Smooth muscle cell (in vitro differentiated cells): ENCODE measurements around the gene LRBA. TPM values are rescaled to one million over a fixed set of nuclear protein-coding genes. Genes with fewer than 3 reads are reported as not detected.
A peak's percentile ranks its signal among the peaks of the same experiment; 100 is the strongest.

Experiments
- DNase-seq: peaks from one replicate; lab custom pipeline; 2025; ENCODE audit not compliant: unreplicated experiment; lab: John Stamatoyannopoulos, UW
- H2AFZ ChIP-seq: fragments of 200-600 bp; sonication (generic); 2 replicates; pipeline ENCODE4 v1.6.0; 2016; ENCODE audit warnings: antibody characterized with exemption, low read depth, mild to moderate bottlenecking
- H3F3A ChIP-seq: fragments of 200-600 bp; sonication (generic); 2 replicates; pipeline ENCODE4 v1.6.0; 2017; ENCODE audit warnings: antibody characterized with exemption, low read depth
- H3K27ac ChIP-seq: fragments of 200-600 bp; sonication (generic); 2 replicates; pipeline ENCODE4 v1.5.1; 2016; ENCODE audit warnings: low read depth, mild to moderate bottlenecking
- H3K27me3 ChIP-seq: fragments of 200-600 bp; sonication (generic); 2 replicates; pipeline ENCODE4 v1.6.1; 2016; ENCODE audit warnings: low read depth, mild to moderate bottlenecking
- H3K36me3 ChIP-seq: fragments of 200-600 bp; sonication (generic); 2 replicates; pipeline ENCODE4 v1.5.1; 2016; ENCODE audit warnings: low read depth
- H3K4me1 ChIP-seq: fragments of 200-600 bp; sonication (generic); 2 replicates; pipeline ENCODE4 v1.5.1; 2016; ENCODE audit warnings: low read depth
- H3K4me2 ChIP-seq: fragments of 200-600 bp; sonication (generic); 2 replicates; pipeline ENCODE4 v1.6.0; 2016; ENCODE audit warnings: mild to moderate bottlenecking
- H3K4me3 ChIP-seq: fragments of 200-600 bp; sonication (generic); 2 replicates; pipeline ENCODE4 v1.5.1; 2016; ENCODE audit warnings: mild to moderate bottlenecking
- H3K79me2 ChIP-seq: fragments of 200-600 bp; sonication (generic); 2 replicates; pipeline ENCODE4 v1.6.0; 2016; ENCODE audit warnings: low read depth, mild to moderate bottlenecking
- H3K9ac ChIP-seq: fragments of 200-600 bp; sonication (generic); 2 replicates; pipeline ENCODE4 v1.6.0; 2016; ENCODE audit warnings: low read depth
- H3K9me3 ChIP-seq: fragments of 200-600 bp; sonication (generic); replicated peaks from 2 replicates; pipeline ENCODE4 v1.5.1; 2016; ENCODE audit warnings: low read depth
- H4K20me1 ChIP-seq: fragments of 200-600 bp; sonication (generic); 2 replicates; pipeline ENCODE4 v1.6.0; 2016; ENCODE audit warnings: low read depth
- WGBS: methylation state at CpG from one replicate; pipeline ENCODE4 v1.1.7; 2016; ENCODE audit warnings: low lambda C conversion rate; 5-methylcytosine and 5-hydroxymethylcytosine counted together
- polyA plus RNA-seq: library from polyadenylated mRNA; unstranded; fragments of >200 nt; fragmentation: Nextera tagmentation; extraction: Ambion mirVana; gene quantifications from 2 replicates; pipeline ENCODE4 v1.2.1, GENCODE V29; 2016
- total RNA-seq: library from RNA; depleted of rRNA; stranded (reverse); fragments of >200 nt; gene quantifications from 2 replicates; pipeline ENCODE4 v1.2.3, GENCODE V29; 2014
- TF ChIP-seq, protein P1 (sequence below): fragments of 200-600 bp; sonication (generic); IDR thresholded peaks from 2 replicates; pipeline ENCODE4 v1.5.1; 2017; ENCODE audit warnings: borderline replicate concordance, mild to moderate bottlenecking, antibody characterized with exemption; ENCODE audit not compliant: insufficient read depth, poor library complexity, severe bottlenecking

LRBA gene
- total and polyA plus RNA-seq, 2 experiments from 2014 or later, result 1.6 to 26.2 TPM

DNA sequence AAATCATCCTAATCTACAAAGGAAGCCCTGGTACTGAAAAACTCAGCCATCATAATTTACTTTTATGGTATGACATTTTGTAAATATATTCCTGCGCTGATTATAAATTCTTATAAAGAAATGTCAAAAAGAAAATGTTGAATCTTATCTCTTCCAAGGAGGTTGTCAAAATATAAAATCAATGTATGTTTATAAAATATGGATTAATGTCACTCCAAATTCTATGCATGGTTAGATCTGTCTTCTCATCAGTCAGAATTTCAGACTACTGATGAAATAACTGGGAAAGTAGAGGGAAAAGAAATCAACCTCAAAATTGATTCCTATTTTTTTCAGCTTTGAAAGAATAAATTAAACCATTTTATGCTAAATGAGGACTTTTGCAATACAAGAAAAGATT lies 553.1 kb downstream of the LRBA start:
- 98% methylated on average over 1 of the region's 1 CpG for WGBS
- no peaks in the 10 kb centered on the region for H3K79me2 ChIP-seq

DNA sequence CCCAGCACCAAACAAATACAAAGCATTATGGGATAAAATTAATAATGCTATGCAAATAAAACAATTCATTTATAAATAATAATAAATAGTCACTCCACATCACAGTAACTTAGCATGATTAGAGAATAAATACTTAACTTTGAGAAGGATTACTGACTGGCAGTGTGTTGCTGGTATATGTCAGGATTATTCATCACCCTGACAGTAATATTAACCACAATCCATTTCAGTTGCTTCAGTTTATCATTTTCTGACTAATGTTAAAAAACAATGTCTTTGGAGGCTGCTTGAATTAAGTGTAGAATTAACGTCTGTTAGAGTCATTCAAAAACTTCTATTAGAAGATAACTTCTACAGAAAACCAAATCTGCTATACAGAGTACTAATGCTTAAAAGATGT lies 557.3 kb downstream of the LRBA start:
- H3K9me3 ChIP-seq, result peaks cover 4% of the 10 kb centered on the region
- H3F3A ChIP-seq, result no peaks in the 10 kb centered on the region
- no peaks in the 10 kb centered on the region for H3K27me3 ChIP-seq
- H3K9ac ChIP-seq, result no peak overlapping the region
- DNase-seq, result no peak
- TF ChIP-seq, protein P1, sequence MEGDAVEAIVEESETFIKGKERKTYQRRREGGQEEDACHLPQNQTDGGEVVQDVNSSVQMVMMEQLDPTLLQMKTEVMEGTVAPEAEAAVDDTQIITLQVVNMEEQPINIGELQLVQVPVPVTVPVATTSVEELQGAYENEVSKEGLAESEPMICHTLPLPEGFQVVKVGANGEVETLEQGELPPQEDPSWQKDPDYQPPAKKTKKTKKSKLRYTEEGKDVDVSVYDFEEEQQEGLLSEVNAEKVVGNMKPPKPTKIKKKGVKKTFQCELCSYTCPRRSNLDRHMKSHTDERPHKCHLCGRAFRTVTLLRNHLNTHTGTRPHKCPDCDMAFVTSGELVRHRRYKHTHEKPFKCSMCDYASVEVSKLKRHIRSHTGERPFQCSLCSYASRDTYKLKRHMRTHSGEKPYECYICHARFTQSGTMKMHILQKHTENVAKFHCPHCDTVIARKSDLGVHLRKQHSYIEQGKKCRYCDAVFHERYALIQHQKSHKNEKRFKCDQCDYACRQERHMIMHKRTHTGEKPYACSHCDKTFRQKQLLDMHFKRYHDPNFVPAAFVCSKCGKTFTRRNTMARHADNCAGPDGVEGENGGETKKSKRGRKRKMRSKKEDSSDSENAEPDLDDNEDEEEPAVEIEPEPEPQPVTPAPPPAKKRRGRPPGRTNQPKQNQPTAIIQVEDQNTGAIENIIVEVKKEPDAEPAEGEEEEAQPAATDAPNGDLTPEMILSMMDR, result no peak
- H3K79me2 ChIP-seq, result no peaks in the 10 kb centered on the region
- no peaks in the 10 kb centered on the region for H3K36me3 ChIP-seq
- H3K27ac ChIP-seq, result no peak overlapping the region
- H4K20me1 ChIP-seq, result no peaks in the 10 kb centered on the region
- H3K4me3 ChIP-seq, result no peak overlapping the region
- peak overlapping the region; percentile 51 for H3K4me2 ChIP-seq
- 7% methylated on average over 1 of the region's 1 CpG for WGBS
- H2AFZ ChIP-seq, result no peak overlapping the region
- H3K4me1 ChIP-seq, result peaks cover 5% of the 10 kb centered on the region

More for the DNA sequence above, 553.1 kb downstream of the LRBA start:
- Histone ChIP-seq H3K9ac (no peak overlapping the region), H3K4me1 (peaks cover 5% of the 10 kb centered on the region), H3F3A (no peaks in the 10 kb centered on the region), H3K27me3 (no peaks in the 10 kb centered on the region), H3K27ac (no peak overlapping the region), H4K20me1 (no peaks in the 10 kb centered on the region), H3K9me3 (no peaks in the 10 kb centered on the region), H3K4me2 (no peak overlapping the region), H3K36me3 (no peaks in the 10 kb centered on the region), H2AFZ (no peak overlapping the region), H3K4me3 (no peak overlapping the region)
- DNase-seq, result no peak
- TF ChIP-seq, protein P1, result no peak

DNA sequence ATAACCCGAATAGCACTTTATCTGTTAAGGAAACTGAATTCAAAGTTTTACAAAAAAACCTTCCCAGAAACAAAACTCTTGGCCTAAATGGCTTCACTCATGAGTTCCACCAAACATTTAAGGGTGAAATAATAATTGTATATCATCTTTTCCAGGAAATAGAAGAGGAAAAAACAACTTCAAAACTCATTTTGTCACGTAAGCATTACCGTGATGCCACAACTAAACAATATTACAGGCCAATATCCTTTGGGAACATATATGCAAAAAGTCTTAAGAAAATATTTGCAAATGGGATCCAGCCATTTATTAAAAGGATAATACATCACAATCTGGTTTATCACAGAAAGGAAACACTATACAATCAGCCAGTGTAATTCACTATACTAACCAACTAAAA lies 563.2 kb downstream of the LRBA start:
- H3K79me2 ChIP-seq, result no peaks in the 10 kb centered on the region
- H3K4me1 ChIP-seq, result no peaks in the 10 kb centered on the region
- H3K36me3 ChIP-seq, result no peaks in the 10 kb centered on the region
- WGBS, result 97% methylated on average over 3 of the region's 3 CpGs
- no peak overlapping the region for H3K4me3 ChIP-seq
- H3K9me3 ChIP-seq, result peaks cover 4% of the 10 kb centered on the region
- H3K4me2 ChIP-seq, result no peak overlapping the region
- no peaks in the 10 kb centered on the region for H3K27me3 ChIP-seq
- H3K27ac ChIP-seq, result no peak overlapping the region
- no peak overlapping the region for H3K9ac ChIP-seq
- H2AFZ ChIP-seq, result no peak overlapping the region
- H3F3A ChIP-seq, result no peaks in the 10 kb centered on the region
- no peaks in the 10 kb centered on the region for H4K20me1 ChIP-seq
- DNase-seq, result no peak
- TF ChIP-seq, protein P1, result no peak

DNA sequence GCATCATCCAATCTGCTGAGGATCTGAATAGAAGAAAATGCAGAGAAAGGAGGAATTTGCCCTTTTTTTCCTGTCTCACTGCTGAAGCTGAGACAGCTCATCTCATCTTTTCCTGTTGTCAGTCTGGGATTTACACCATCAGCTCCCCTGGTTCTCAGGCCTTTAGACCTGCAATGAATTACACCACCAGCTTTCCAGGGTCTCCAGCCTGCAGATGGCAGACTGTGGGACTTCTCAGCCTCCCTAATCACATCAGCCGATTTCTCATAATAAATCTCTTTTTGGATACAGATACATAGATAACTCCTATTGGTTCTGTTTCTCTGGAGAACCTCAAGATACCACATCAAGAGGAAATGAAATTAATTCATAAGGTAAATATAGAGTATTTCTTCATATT lies 567.7 kb downstream of the LRBA start:
- Histone ChIP-seq H3K9me3 (no peaks in the 10 kb centered on the region), H3K4me3 (no peak overlapping the region), H3K9ac (no peak overlapping the region), H2AFZ (no peak overlapping the region), H3K27me3 (no peaks in the 10 kb centered on the region), H3K79me2 (no peaks in the 10 kb centered on the region), H3F3A (no peaks in the 10 kb centered on the region), H3K36me3 (no peaks in the 10 kb centered on the region), H4K20me1 (no peaks in the 10 kb centered on the region), H3K4me2 (no peak overlapping the region), H3K27ac (no peak overlapping the region), H3K4me1 (no peaks in the 10 kb centered on the region)
- WGBS, result 74% methylated on average over 1 of the region's 1 CpG
- TF ChIP-seq, protein P1, result no peak
- DNase-seq, result no peak
